Measurements from ENCODE around the gene KPNA6. TPM values are rescaled to one million over a fixed set of nuclear protein-coding genes. Genes with fewer than 3 reads are reported as not detected.

Gene KPNA6
- total RNA-seq, 3 donors from 2014 or later, result 47.1 to 70.7 (median 50.1) TPM

DNA sequence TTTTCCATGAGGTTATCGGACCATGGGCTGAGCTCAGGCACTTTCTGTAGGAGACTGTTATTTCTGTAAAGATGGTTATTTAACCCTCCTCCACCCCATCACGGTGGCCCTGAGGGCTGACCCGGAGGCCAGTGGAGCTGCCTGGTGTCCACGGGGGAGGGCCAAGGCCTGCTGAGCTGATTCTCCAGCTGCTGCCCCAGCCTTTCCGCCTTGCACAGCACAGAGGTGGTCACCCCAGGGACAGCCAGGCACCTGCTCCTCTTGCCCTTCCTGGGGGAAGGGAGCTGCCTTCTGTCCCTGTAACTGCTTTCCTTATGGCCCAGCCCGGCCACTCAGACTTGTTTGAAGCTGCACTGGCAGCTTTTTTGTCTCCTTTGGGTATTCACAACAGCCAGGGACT is 90.0 kb downstream of the KPNA6 start:
- peaks cover 3% of the 10 kb centered on the region for H3K36me3 ChIP-seq (ENCODE audit: low read depth)
- ATAC-seq, result no peak

DNA sequence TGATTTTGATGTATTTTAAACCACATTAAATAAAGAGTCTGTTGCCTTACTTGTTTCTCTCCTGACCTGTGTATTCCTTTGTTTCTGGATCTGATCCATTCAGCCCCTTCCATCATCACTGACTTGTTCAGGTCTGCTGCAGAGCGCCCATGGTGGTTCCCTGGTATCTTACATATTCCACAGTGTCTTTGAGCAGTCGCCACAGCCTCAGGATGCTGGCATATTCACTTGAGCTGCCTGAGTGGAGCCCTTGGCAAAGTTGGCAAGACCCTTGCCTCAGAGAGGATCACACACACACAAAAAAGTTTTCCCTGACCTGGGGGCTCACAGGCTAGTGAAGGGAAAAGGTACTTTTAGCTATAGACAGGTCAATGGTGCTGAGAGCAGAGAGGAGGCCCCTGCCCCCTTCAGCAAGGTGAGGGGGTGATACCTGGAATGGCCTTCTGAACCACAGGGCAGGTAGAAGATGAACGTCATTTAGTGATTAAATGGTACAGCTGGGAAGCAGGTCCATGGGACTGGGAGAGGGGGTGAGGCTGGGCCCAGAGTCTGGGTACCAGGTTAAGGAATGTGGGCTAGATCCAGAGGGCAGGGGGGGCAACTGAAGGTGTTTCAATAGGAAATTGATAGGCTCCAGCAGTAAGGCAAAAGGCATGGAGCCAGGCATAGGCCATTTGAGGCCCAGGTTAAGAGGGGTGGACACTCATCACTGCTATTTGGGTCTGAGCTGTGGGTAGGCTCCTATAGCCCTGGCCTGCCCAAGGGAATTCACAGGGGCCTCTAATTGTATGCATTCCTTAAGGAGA is 90.6 kb downstream of the KPNA6 start:
- ATAC-seq, result no peak
- no peak for DNase-seq
- Histone ChIP-seq H3K9me3 (no peaks in the 10 kb centered on the region), H3K36me3 (ENCODE audit: low read depth) (peaks cover 3% of the 10 kb centered on the region), H3K4me3 (no peak overlapping the region), H3K4me1 (ENCODE audit: low read depth) (peaks cover 7% of the 10 kb centered on the region)
- TF ChIP-seq, protein P1, sequence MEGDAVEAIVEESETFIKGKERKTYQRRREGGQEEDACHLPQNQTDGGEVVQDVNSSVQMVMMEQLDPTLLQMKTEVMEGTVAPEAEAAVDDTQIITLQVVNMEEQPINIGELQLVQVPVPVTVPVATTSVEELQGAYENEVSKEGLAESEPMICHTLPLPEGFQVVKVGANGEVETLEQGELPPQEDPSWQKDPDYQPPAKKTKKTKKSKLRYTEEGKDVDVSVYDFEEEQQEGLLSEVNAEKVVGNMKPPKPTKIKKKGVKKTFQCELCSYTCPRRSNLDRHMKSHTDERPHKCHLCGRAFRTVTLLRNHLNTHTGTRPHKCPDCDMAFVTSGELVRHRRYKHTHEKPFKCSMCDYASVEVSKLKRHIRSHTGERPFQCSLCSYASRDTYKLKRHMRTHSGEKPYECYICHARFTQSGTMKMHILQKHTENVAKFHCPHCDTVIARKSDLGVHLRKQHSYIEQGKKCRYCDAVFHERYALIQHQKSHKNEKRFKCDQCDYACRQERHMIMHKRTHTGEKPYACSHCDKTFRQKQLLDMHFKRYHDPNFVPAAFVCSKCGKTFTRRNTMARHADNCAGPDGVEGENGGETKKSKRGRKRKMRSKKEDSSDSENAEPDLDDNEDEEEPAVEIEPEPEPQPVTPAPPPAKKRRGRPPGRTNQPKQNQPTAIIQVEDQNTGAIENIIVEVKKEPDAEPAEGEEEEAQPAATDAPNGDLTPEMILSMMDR (IDR thresholded peaks at IDR 0.05), result no peak
- intact Hi-C loops (cut with DNase I, micrococcal nuclease), result no loop called here

More for the DNA sequence above, 90.0 kb downstream of the KPNA6 start:
- Histone ChIP-seq H3K9me3 (no peaks in the 10 kb centered on the region), H3K4me1 (ENCODE audit: low read depth) (peaks cover 7% of the 10 kb centered on the region), H3K4me3 (no peak overlapping the region)
- TF ChIP-seq, protein P1 (IDR thresholded peaks at IDR 0.05), result no peak
- intact Hi-C loops (cut with DNase I, micrococcal nuclease), result no loop called here
- no peak for DNase-seq

DNA sequence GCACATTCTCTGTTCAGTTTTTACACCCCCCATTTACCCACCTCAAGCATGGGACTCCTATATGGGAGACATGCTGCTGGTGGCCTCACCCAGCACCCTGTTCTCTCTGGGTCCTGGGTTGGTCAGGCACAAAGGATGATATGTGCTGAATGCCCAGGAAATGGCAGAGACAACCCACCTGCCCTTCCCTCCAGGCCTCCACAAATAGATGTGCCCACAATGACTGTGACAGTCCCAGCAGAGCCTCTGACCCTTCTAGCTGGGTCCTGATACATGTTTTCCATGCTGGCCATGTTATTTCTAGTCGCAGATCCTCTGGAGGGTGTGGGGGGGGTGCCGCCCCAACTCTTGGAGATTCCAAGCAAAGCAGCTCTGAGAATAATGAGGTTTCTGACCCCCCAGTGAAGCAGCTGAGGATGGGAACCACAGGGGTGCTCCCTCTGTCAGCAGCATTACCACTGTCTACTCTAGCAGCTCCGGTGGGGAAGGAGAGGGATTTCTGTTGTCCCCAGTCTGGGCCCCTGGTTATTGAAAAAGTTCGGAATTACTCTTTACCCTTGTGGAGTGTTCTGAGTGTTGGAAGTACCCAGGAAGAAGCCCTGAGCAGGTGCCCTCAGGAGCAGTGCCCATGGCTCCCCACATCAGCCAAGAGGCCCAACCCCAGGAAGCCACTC is 91.3 kb downstream of the KPNA6 start:
- Histone ChIP-seq H3K4me1 (ENCODE audit: low read depth) (peaks cover 7% of the 10 kb centered on the region), H3K36me3 (ENCODE audit: low read depth) (no peaks in the 10 kb centered on the region), H3K4me3 (no peak overlapping the region), H3K9me3 (no peaks in the 10 kb centered on the region)
- TF ChIP-seq, protein P1 (IDR thresholded peaks at IDR 0.05), result no peak
- DNase-seq (peak in 1 of 3 donors; percentile 16), ATAC-seq (no peak)
- intact Hi-C loops (cut with DNase I, micrococcal nuclease), result no loop called here

GRCh38 chr1:32199717-32200072 is 91.8 kb downstream of the KPNA6 start:
- Histone ChIP-seq H3K36me3 (ENCODE audit: low read depth) (no peaks in the 10 kb centered on the region), H3K9me3 (no peaks in the 10 kb centered on the region), H3K4me3 (no peak overlapping the region), H3K4me1 (ENCODE audit: low read depth) (peaks cover 7% of the 10 kb centered on the region)
- TF ChIP-seq, protein P1 (IDR thresholded peaks at IDR 0.05), result no peak
- ATAC-seq (no peak), DNase-seq (peak in 1 of 3 donors; percentile 62)
- intact Hi-C loops (cut with DNase I, micrococcal nuclease), result no loop called here

DNA sequence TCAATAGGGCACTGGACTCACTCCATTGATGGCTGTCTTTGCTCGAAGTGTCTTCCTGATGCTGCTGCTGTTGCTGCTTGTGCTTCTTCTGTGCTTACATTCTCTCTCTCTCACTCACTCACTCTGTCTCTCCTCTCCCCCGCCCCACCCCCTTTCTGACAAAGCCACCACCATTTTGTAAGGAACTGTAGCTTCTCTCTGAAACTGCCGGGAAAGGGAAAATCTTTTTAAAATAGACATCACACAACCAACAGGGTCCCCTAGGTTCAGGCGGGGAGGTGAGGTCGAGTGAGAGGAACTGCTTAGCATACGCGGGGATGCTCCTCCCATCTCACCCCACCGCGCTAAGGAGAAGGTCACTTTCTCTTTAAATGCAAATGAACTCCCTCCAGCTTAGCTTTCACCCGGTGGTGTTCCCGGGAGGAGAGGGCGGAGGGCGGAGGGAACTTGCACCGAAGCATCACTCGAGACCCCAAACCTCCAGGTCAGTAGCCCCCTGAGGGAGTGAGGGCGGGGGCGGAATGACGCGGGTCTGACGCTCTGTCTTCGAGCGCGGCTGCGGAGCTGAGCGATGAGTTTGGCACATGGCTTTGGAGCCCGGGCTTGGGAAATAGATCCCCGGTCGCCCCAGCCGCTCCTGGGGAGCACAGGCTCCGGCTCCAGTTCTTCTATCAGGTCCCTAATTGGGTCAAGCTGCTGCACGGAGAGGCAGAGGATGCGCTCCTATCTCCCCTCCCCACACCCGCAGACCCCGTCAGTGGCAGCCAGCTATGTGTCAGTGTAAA is 92.6 kb downstream of the KPNA6 start, which contains the start of gene CCDC28B:
CCDC28B (plus strand) TSS at position 370 of the 785 bp plus-strand sequence. CDS start 1,341 bp downstream, outside the sequence.
- Histone ChIP-seq H3K36me3 (ENCODE audit: low read depth) (no peaks in the 10 kb centered on the region), H3K4me1 (ENCODE audit: low read depth) (peaks cover 11% of the 10 kb centered on the region), H3K4me3 (peak within 1 kb of the TSS; percentile 18), H3K9me3 (no peaks in the 10 kb centered on the region)
- DNase-seq (peak; percentile 59 to 80 (median 68)), ATAC-seq (peak; percentile 49)
- TF ChIP-seq, protein P1 (IDR thresholded peaks at IDR 0.05), result no peak
- intact Hi-C loops (cut with DNase I, micrococcal nuclease), result no loop called here
